GM06990 (cell line): Measurements from ENCODE around the gene AFAP1L2.

ENCODE experiments used
- DNase-seq: peaks from one replicate; pipeline ENCODE4 v3.0.0-alpha.2; 2011; ENCODE audit not compliant: insufficient read length; ENCODE audit errors: extremely low read depth
- H3K27me3 ChIP-seq: replicated peaks from 2 replicates; pipeline ENCODE4 v1.6.0; 2011; ENCODE audit warnings: low read length; ENCODE audit not compliant: control insufficient read depth, insufficient read depth
- H3K36me3 ChIP-seq: 2 replicates; pipeline ENCODE4 v1.5.1; 2011; ENCODE audit warnings: low read length; ENCODE audit not compliant: control insufficient read depth, insufficient read depth
- H3K4me3 ChIP-seq: replicated peaks from 2 replicates; pipeline ENCODE4 v1.5.1; 2011; ENCODE audit warnings: low read depth, mild to moderate bottlenecking, control low read depth, low read length
- TF ChIP-seq, protein P1 (sequence below): IDR thresholded peaks from 2 replicates; pipeline ENCODE4 v1.5.1; 2011; ENCODE audit warnings: low read length, control low read depth, mild to moderate bottlenecking, inconsistent platforms; ENCODE audit not compliant: insufficient read depth, poor library complexity, severe bottlenecking

AFAP1L2 gene

DNA sequence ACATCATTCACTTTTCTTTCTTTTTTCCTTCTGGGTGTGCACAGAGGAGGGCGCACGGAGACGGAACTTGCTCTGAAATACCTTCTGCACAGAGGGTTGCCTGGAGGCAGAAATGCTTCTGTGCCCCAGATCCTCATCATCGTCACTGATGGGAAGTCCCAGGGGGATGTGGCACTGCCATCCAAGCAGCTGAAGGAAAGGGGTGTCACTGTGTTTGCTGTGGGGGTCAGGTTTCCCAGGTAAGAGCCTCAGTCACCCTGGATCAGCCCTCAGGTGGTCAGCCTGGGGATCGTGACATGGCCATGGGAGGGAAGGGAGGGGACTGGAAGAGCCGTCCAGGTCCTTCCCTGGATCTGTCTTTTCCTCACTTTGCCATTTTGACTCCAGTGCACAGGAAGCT is 131.6 kb downstream of the AFAP1L2 start:
- H3K4me3 ChIP-seq, result no peak overlapping the region
- no peaks in the 10 kb centered on the region; the same call in 1 of the 2 replicates for H3K27me3 ChIP-seq
- no peak for DNase-seq
- H3K36me3 ChIP-seq, result no peaks in the 10 kb centered on the region
- TF ChIP-seq, protein P1, sequence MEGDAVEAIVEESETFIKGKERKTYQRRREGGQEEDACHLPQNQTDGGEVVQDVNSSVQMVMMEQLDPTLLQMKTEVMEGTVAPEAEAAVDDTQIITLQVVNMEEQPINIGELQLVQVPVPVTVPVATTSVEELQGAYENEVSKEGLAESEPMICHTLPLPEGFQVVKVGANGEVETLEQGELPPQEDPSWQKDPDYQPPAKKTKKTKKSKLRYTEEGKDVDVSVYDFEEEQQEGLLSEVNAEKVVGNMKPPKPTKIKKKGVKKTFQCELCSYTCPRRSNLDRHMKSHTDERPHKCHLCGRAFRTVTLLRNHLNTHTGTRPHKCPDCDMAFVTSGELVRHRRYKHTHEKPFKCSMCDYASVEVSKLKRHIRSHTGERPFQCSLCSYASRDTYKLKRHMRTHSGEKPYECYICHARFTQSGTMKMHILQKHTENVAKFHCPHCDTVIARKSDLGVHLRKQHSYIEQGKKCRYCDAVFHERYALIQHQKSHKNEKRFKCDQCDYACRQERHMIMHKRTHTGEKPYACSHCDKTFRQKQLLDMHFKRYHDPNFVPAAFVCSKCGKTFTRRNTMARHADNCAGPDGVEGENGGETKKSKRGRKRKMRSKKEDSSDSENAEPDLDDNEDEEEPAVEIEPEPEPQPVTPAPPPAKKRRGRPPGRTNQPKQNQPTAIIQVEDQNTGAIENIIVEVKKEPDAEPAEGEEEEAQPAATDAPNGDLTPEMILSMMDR, result no peak

DNA sequence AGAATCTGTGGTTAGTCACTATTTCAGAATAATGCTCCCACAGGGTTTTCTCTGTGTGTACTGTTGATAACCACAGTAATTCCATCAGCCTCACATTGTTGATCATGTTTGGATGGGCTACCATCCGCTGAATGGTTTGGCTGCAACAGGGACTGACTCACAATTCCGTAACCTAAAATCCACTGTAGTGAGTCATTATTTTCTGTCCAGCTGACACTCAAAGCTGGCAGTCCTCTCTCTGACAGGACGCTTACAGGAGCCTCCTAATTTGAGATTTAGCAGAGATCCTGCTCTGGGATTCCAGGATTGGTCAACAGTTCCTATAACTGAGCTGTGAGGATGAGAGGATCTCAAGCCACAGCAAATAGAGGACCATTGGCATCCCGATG is 132.5 kb downstream of the AFAP1L2 start:
- DNase-seq, result no peak
- Histone ChIP-seq H3K36me3 (no peaks in the 10 kb centered on the region), H3K27me3 (no peaks in the 10 kb centered on the region; the same call in 1 of the 2 replicates), H3K4me3 (no peak overlapping the region)
- TF ChIP-seq, protein P1, result no peak

DNA sequence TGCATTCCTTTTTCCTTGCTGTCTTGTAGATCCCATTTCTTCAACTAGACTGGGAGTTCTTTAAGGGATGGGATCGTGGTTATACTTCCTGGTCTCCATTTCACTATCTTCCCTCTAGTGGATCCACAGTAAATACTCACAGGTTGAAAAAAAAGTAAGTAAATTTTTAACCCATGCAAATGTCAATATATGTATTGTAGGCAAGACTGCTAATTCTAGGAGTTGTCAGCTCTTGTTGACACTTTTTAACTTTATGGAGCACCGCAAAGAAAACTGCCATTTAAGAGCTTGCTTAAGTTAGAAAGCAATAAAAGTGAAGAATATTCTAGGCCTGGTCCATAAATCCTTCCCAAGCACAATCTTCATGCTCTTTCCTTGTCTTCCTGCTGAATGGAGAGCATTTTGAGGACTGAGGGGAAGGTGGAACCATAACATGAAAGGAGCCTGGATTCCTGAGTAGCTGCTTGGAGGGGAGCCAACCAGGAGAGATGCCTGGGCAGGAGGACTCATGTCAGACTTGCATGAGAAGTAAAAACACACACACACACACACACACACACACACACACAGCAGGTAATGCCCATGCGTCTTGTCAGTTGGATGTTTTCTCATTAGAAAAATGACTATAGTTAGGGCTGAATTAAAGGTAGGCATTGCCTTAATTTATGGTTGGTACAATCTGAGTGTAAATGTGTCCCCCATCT is 133.1 kb downstream of the AFAP1L2 start:
- Histone ChIP-seq H3K4me3 (no peak overlapping the region), H3K27me3 (no peaks in the 10 kb centered on the region; the same call in 1 of the 2 replicates), H3K36me3 (no peaks in the 10 kb centered on the region)
- TF ChIP-seq, protein P1, result no peak
- DNase-seq, result no peak

DNA sequence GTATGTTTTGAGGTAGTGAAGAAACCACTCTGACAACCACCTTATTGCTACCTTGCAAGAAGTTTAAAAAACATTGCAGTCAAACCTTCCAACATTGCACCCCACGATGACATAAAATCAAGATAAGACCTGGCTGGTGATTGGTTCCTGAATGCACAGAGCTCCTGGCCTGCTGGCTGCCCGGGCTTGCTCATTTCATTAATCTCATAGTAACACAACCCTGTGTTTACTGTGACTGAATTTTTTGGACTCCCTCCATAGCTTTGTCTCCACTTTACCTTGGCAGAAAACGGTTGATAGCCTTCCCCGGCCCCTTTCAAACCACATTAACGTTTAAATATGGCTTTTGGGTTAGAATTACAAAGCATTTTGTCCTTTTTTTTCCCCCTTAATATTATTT is 137.8 kb downstream of the AFAP1L2 start:
- DNase-seq, result no peak

DNA sequence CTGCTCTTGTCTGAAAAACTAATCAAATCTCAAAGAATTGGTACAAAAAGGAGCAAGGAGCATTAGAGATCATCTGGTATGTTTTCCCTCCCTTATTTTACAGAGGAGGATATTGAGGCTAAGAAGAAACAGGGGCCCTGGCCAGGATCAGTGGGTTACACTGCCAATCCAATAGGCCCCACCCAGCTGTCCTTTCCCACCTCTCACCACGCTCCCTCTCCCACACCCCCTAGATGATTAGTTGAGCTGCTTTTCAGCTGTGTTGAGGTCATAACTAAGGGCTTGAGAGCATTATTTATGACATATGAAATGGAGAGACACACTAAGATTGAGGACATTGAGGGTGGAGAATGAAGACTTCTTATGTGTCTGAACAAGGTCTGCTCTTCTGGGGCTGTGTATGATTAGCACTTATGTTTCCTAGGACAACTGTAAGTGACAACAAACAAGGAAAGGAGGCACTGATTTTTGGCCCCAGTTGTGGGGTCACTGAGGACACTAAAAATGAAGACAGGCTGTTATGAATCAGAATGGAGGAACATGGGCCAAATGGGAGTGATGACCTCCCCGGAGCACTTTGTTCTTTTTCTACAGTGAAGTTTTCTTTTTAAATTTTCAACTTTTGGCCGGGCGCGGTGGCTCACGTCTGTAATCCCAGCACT is 138.8 kb downstream of the AFAP1L2 start:
- no peaks in the 10 kb centered on the region for H3K27me3 ChIP-seq
- TF ChIP-seq, protein P1, result no peak
- H3K4me3 ChIP-seq, result no peak overlapping the region
- no peak for DNase-seq
- no peaks in the 10 kb centered on the region for H3K36me3 ChIP-seq

More for the DNA sequence above, 137.8 kb downstream of the AFAP1L2 start:
- no peak overlapping the region for H3K4me3 ChIP-seq
- TF ChIP-seq, protein P1, result no peak
- no peaks in the 10 kb centered on the region for H3K36me3 ChIP-seq
- no peaks in the 10 kb centered on the region for H3K27me3 ChIP-seq
